Astrocyte of the cerebellum (primary cell): ENCODE data around the gene WIPF1.

ENCODE experiments used
- DNase-seq: peaks from one replicate; pipeline ENCODE4 v3.0.0-alpha.2; 2011; ENCODE audit warnings: low read depth
- H3K4me3 ChIP-seq: 2 replicates; pipeline ENCODE4 v1.5.1; 2011; ENCODE audit warnings: mild to moderate bottlenecking, low read depth, low read length, moderate library complexity
- in situ Hi-C: cut with HindIII; loops from 2 replicates; pipeline ENCODE4 v1.10.0; 2017; ENCODE audit warnings: low sequenced_read_pairs
- TF ChIP-seq, protein P1 (sequence below): IDR thresholded peaks from 2 replicates; pipeline ENCODE4 v1.5.1; 2012; ENCODE audit warnings: low read length, low read depth, moderate library complexity, mild to moderate bottlenecking; ENCODE audit errors: missing control alignments

WIPF1 gene

GRCh38 chr2:174566871-174567270 lies 30.7 kb downstream of the WIPF1 start:
- DNase-seq = no peak
- no peak overlapping the region for H3K4me3 ChIP-seq
- TF ChIP-seq, protein P1, sequence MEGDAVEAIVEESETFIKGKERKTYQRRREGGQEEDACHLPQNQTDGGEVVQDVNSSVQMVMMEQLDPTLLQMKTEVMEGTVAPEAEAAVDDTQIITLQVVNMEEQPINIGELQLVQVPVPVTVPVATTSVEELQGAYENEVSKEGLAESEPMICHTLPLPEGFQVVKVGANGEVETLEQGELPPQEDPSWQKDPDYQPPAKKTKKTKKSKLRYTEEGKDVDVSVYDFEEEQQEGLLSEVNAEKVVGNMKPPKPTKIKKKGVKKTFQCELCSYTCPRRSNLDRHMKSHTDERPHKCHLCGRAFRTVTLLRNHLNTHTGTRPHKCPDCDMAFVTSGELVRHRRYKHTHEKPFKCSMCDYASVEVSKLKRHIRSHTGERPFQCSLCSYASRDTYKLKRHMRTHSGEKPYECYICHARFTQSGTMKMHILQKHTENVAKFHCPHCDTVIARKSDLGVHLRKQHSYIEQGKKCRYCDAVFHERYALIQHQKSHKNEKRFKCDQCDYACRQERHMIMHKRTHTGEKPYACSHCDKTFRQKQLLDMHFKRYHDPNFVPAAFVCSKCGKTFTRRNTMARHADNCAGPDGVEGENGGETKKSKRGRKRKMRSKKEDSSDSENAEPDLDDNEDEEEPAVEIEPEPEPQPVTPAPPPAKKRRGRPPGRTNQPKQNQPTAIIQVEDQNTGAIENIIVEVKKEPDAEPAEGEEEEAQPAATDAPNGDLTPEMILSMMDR = no peak
- in situ Hi-C loops = no loop called here

- in situ Hi-C loops = no loop called here
- H3K4me3 ChIP-seq = no peak overlapping the region
- DNase-seq = no peak
- TF ChIP-seq, protein P1 = no peak
Observed at GRCh38 chr2:174563530-174564282, 33.9 kb downstream of the WIPF1 start.

DNA sequence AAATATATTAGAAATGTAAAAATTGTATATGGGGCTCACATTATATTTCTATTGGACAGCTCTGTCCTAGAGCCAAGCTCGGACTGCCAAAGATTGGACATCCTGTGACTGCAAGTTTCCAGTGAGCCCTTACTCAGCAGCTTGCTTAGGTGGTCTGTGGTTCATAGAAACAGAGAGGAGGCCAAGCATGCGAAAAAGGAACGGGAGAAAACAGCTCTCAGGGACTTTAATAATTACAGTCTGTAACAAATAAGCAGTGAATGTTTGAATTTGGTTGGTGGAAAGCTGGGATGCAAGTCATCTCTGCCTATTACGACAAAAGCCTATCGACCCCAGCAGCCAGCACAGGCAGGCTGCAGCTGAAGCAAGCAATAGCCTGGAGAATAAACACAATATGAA lies 35.6 kb downstream of the WIPF1 start:
- in situ Hi-C loops = no loop called here
- no peak overlapping the region for H3K4me3 ChIP-seq
- TF ChIP-seq, protein P1 = no peak
- peak; percentile 9 for DNase-seq

DNA sequence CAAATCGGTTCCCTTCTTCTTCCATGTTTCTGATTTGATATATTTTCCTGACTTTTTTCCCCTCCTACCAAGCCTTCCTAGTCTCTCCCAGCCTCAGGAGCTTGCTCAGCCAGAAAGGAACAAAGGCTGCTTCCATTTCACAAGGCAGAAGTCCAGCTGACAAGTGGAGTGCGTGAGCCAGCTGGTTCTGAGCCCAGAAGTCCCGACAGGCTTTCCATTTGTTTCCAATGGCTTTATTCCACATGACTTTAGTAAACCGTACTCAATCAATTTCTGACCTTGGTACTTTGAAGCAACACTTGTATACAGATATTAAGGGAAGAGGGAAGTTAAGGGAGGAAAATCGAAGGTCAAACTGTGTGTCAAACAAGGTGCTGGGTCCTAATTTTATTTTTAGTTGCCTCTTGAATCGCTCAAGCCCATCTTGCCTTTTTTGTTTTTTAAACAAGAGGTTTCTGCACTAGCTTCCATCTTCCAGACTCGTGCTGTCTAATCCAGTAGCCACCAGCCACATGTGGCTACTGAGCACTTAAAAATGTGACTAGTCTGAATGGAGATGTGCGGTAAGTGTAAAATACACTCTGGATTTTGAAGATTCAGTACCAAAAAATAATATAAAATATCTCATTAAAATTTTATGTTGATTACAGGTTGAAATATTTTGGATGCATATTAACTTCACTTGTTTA lies 36.2 kb downstream of the WIPF1 start:
- peak; percentile 83 for DNase-seq
- TF ChIP-seq, protein P1 = no peak

DNA sequence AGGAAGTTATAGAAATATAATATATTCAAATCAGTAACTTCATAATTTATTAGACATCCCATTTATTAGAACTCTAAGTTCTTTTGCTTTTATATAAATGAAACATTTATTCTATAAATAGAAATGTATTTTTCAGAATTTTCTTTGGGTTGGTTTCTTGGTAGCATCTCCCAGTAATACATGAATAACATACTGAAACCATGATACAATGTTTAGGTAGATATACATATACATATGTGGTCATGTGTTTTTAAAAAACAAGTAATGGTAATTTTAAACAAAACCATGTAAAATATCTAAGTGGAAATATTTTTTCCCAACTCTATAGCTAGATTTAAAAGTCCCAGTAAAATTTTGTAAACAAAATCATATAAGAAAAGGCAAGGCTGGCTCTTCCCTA lies 36.9 kb downstream of the WIPF1 start:
- DNase-seq = no peak
- in situ Hi-C loops = no loop called here
- no peak overlapping the region for H3K4me3 ChIP-seq
- TF ChIP-seq, protein P1 = no peak

More for the DNA sequence above, 36.2 kb downstream of the WIPF1 start:
- H3K4me3 ChIP-seq = no peak overlapping the region
- in situ Hi-C loops = no loop called here

- TF ChIP-seq, protein P1 = no peak
- DNase-seq = no peak
- in situ Hi-C loops = no loop called here
- no peak overlapping the region for H3K4me3 ChIP-seq
Observed at GRCh38 chr2:174555998-174556397, 41.6 kb downstream of the WIPF1 start.
